Endothelial cell of umbilical vein (primary cell): ENCODE measurements around the gene RALB. TPM values are rescaled to one million over a fixed set of nuclear protein-coding genes. Genes with fewer than 3 reads are reported as not detected.

Source experiments
- BruUV-seq: library from RNA; stranded (reverse); fragments of 400-500 nt; replicated peaks from 2 replicates; lab custom pipeline; 2021; lab: Mats Ljungman, UMichigan
- CTCF ChIA-PET: fragments of 300-600, 350-600 bp; sonication (Branson Sonifier 250); formaldehyde crosslinking; loops from one replicate; lab custom pipeline; 2021; ENCODE audit warnings: antibody characterized with exemption, inconsistent platforms; lab: Charles Lee
- POLR2A ChIA-PET: fragments of 300-600, 350-600 bp; sonication (Branson Sonifier 250); formaldehyde crosslinking; loops from one replicate; lab custom pipeline; 2021; ENCODE audit warnings: antibody characterized with exemption, inconsistent platforms; lab: Charles Lee
- DNase-seq: peaks from one replicate; pipeline ENCODE4 v3.0.0-alpha.2; 2011; ENCODE audit warnings: low read depth, low spot score
- FAIRE-seq: peaks from 2 replicates; lab custom pipeline; 2011; peaks lifted over from hg19 to GRCh38; lab: Jason Lieb, UNC
- H2AFZ ChIP-seq: 2 replicates; pipeline ENCODE4 v1.6.0; 2012; ENCODE audit warnings: low read depth, low read length, control low read depth, inconsistent platforms
- H3K27ac ChIP-seq: 2 replicates; pipeline ENCODE4 v1.5.1; 2011; ENCODE audit warnings: low read depth, mild to moderate bottlenecking, control low read depth, low read length, moderate library complexity; ENCODE audit not compliant: insufficient read depth
- H3K27me3 ChIP-seq, 2 experiments: 2 replicates each; pipeline versions ENCODE4 v1.6.0 to v1.6.1; 2011; ENCODE audit warnings: low read length in 2 of 2, mixed read lengths in 1 of 2; ENCODE audit not compliant: control insufficient read depth in 2 of 2, insufficient read depth in 2 of 2
- H3K36me3 ChIP-seq, 2 experiments: 2 replicates in 1 of 2; 3 replicates in 1 of 2; pipeline ENCODE4 v1.5.1; 2011; ENCODE audit warnings: low read length in 2 of 2, mild to moderate bottlenecking in 1 of 2, moderate library complexity in 1 of 2; ENCODE audit not compliant: control insufficient read depth in 2 of 2, insufficient read depth in 2 of 2; ENCODE audit errors: extremely low read depth in 1 of 2
- H3K4me1 ChIP-seq: 3 replicates; pipeline ENCODE4 v1.5.1; 2011; ENCODE audit warnings: mild to moderate bottlenecking, low read length; ENCODE audit not compliant: control insufficient read depth, insufficient read depth; ENCODE audit errors: extremely low read depth
- H3K4me2 ChIP-seq: 2 replicates; pipeline ENCODE4 v1.6.1; 2011; ENCODE audit warnings: low read length, control low read depth, mixed read lengths; ENCODE audit not compliant: insufficient read depth
- H3K4me3 ChIP-seq, 3 experiments: fragments of 200-600 bp in 1 of 3; sonication (generic), shearing (Covaris generic) in 1 of 3; replicated peaks in 1 of 3; 2 replicates each; pipeline ENCODE4 v1.5.1; 2011 to 2016; ENCODE audit warnings: control low read depth in 3 of 3, low read length in 3 of 3, mild to moderate bottlenecking in 2 of 3, inconsistent platforms in 1 of 3, low read depth in 1 of 3, moderate library complexity in 1 of 3; ENCODE audit not compliant: insufficient read depth in 1 of 3
- H3K79me2 ChIP-seq: 2 replicates; pipeline ENCODE4 v1.6.0; 2012; ENCODE audit warnings: low read length, inconsistent platforms; ENCODE audit not compliant: control insufficient read depth, insufficient read depth
- H3K9ac ChIP-seq: replicated peaks from 2 replicates; pipeline ENCODE3; 2011; ENCODE audit warnings: low read length, control low read depth; ENCODE audit not compliant: insufficient read depth; ENCODE audit errors: extremely low read depth
- H3K9me1 ChIP-seq: replicated peaks from 3 replicates; pipeline ENCODE4 v1.6.0; 2011; ENCODE audit warnings: mild to moderate bottlenecking, low read length; ENCODE audit not compliant: control insufficient read depth, insufficient read depth; ENCODE audit errors: extremely low read depth
- H3K9me3 ChIP-seq: replicated peaks from 2 replicates; pipeline ENCODE4 v1.5.1; 2012; ENCODE audit warnings: low read length, inconsistent platforms; ENCODE audit not compliant: control insufficient read depth, insufficient read depth
- H4K20me1 ChIP-seq: replicated peaks from 2 replicates; pipeline ENCODE3; 2011; ENCODE audit warnings: mild to moderate bottlenecking, low read length; ENCODE audit not compliant: control insufficient read depth, insufficient read depth; ENCODE audit errors: extremely low read depth
- CTCF ChIP-seq, 2 donors: IDR thresholded peaks; 1 replicate in 1 of 2; 2 replicates in 1 of 2; pipeline ENCODE4 v1.5.1; 2011; ENCODE audit warnings: low read length in 2 of 2, mild to moderate bottlenecking in 2 of 2, moderate library complexity in 2 of 2, control low read depth in 1 of 2, inconsistent platforms in 1 of 2, low read depth in 1 of 2; ENCODE audit not compliant: insufficient read depth in 1 of 2; ENCODE audit errors: extremely low read depth in 1 of 2
- FOS ChIP-seq: IDR thresholded peaks from 2 replicates; pipeline ENCODE4 v1.6.1; 2011; ENCODE audit warnings: mild to moderate bottlenecking, low read length, moderate library complexity, borderline replicate concordance; ENCODE audit not compliant: insufficient read depth
- GATA2 ChIP-seq: IDR thresholded peaks from 2 replicates; pipeline ENCODE4 v1.7.0; 2011; ENCODE audit warnings: low read depth, mild to moderate bottlenecking, moderate library complexity, mixed read lengths, low read length; ENCODE audit not compliant: insufficient read length, insufficient read depth
- JUN ChIP-seq: IDR thresholded peaks from 2 replicates; pipeline ENCODE4 v1.6.1; 2011; ENCODE audit warnings: borderline replicate concordance, low read depth; ENCODE audit not compliant: insufficient read length, insufficient read depth
- MAX ChIP-seq: IDR thresholded peaks from 2 replicates; pipeline ENCODE4 v1.6.1; 2011; ENCODE audit not compliant: insufficient read depth, insufficient read length
- MYC ChIP-seq: IDR thresholded peaks from one replicate; pipeline ENCODE4 v1.6.1; 2011; ENCODE audit warnings: mild to moderate bottlenecking, low read depth, low read length
- POLR2AphosphoS5 ChIP-seq: IDR thresholded peaks from 2 replicates; pipeline ENCODE4 v1.6.1; 2012; ENCODE audit warnings: low read depth, mild to moderate bottlenecking, control low read depth, low read length, moderate library complexity; ENCODE audit not compliant: insufficient read depth
- dilution Hi-C: fragments of 300-500 bp; cut with MboI; formaldehyde crosslinking; loops from one replicate; pipeline ENCODE4 v1.15.0; 2019; ENCODE audit warnings: low sequenced_read_pairs; ENCODE audit not compliant: extremely low pct_ligation_motif_present
- intact Hi-C: fragments of 100-400 bp; cut with micrococcal nuclease; formaldehyde crosslinking; loops from one replicate; pipeline ENCODE4 v1.10.0; 2022
- polyA plus RNA-seq, 4 experiments: library from polyadenylated mRNA; depleted of rRNA in 3 of 4; stranded (reverse) in 3 of 4; unstranded in 1 of 4; fragments of >200 nt; gene quantifications; 2 replicates each; pipeline versions ENCODE4 v1.2.1 to v1.2.3, GENCODE V29; 2011 to 2012; ENCODE audit warnings: missing spikeins in 1 of 4
- total RNA-seq: library from RNA; stranded (reverse); gene quantifications from 2 replicates; pipeline ENCODE4 v1.2.3, GENCODE V29; 2021

The RALB gene
- total and polyA plus RNA-seq, 2 donors (not counting 3 experiments of a cell fraction or from before 2014, with no cell fraction given) = 105 to 115 TPM

- Histone ChIP-seq H3K4me1 (peaks cover 53% of the 10 kb centered on the region), H4K20me1 (no peaks in the 10 kb centered on the region), H3K27me3 (no peaks in the 10 kb centered on the region), H3K27ac (no peak overlapping the region), H3K9ac (no peak overlapping the region), H3K4me2 (peak overlapping the region; percentile 67), H3K4me3 (peak overlapping the region; percentile 47 to 83 (median 67)), H3K36me3 (peaks cover 3% of the 10 kb centered on the region in 2 experiments), H3K9me1 (no peaks in the 10 kb centered on the region), H2AFZ (no peak overlapping the region), H3K9me3 (no peaks in the 10 kb centered on the region), H3K79me2 (peaks cover 55% of the 10 kb centered on the region)
- DNase-seq (peak; percentile 56), FAIRE-seq (peak; percentile 12)
- TF ChIP-seq GATA2 = peak; percentile 38
- no peak for TF ChIP-seq CTCF (IDR thresholded peaks at IDR 0.05; ENCODE audit: extremely low read depth in 1 of 2, insufficient read depth in 1 of 2, low read depth in 1 of 2, low read length in 2 of 2)
- no peak for TF ChIP-seq MAX
- no peak for TF ChIP-seq FOS
- TF ChIP-seq JUN = no peak
- TF ChIP-seq MYC = no peak
- TF ChIP-seq POLR2AphosphoS5 = no peak
- ChIA-PET POLR2A (no interaction called here), CTCF (interaction anchor here (1.0 to 5.7 kb wide), 2 partner anchors 59 to 79 kb away, joined by 4 to 41 read pairs; no protein-coding TSS in a partner anchor)
- BruUV-seq = TSS peak; percentile 17
- dilution Hi-C loops (no loop called here), intact Hi-C loops (loop anchor here (10.0 kb wide), 1 partner anchor 301 kb away; no protein-coding TSS in a partner anchor)
These were observed 1.5 kb downstream of the RALB start for GRCh38 chr2:120254178-120254577.
